ENCODE measurements around the gene RBFOX2. TPM values are rescaled to one million over a fixed set of nuclear protein-coding genes. Genes with fewer than 3 reads are reported as not detected.

Gene RBFOX2
- total and polyA plus RNA-seq, 10 donors: 2.6 to 39.6 (median 31.8) TPM

- H3K4me1 ChIP-seq: no peaks in the 10 kb centered on the region
- no peaks in the 10 kb centered on the region for H3K27me3 ChIP-seq (replicated peaks in 1 of 7)
- no peak overlapping the region for H3K27ac ChIP-seq
- TF ChIP-seq POLR2A (IDR thresholded peaks at IDR 0.05) (no peak), CTCF (IDR thresholded peaks at IDR 0.05 in 8 of 11, conservative IDR thresholded peaks at IDR 0.05 in 3 of 11) (no peak), POLR2AphosphoS5 (IDR thresholded peaks at IDR 0.05) (no peak)
- intact Hi-C loops (cut with DNase I; ENCODE audit: low total_unique reads): no loop called here
- H3K9me3 ChIP-seq: no peaks in the 10 kb centered on the region
- no peaks in the 10 kb centered on the region for H3K36me3 ChIP-seq
- H3K4me3 ChIP-seq: no peak overlapping the region
- no peak for DNase-seq
Observed at GRCh38 chr22:35852076-35852475, 176.5 kb downstream of the RBFOX2 start.

GRCh38 chr22:35850831-35851230 is 177.8 kb downstream of the RBFOX2 start:
- Histone ChIP-seq H3K4me3 (no peak overlapping the region), H3K4me1 (no peaks in the 10 kb centered on the region), H3K27me3 (replicated peaks in 1 of 7) (no peaks in the 10 kb centered on the region), H3K9me3 (no peaks in the 10 kb centered on the region), H3K36me3 (no peaks in the 10 kb centered on the region), H3K27ac (no peak overlapping the region)
- WGBS, 5 donors: 86 to 96% (median 92%) methylated on average over 5 of the region's 5 CpGs
- intact Hi-C loops (cut with DNase I; ENCODE audit: low total_unique reads): no loop called here
- no peak for TF ChIP-seq POLR2A (IDR thresholded peaks at IDR 0.05)
- TF ChIP-seq POLR2AphosphoS5 (IDR thresholded peaks at IDR 0.05): no peak
- TF ChIP-seq CTCF (IDR thresholded peaks at IDR 0.05 in 8 of 11, conservative IDR thresholded peaks at IDR 0.05 in 3 of 11): no peak
- DNase-seq: no peak

- no peaks in the 10 kb centered on the region for H3K27me3 ChIP-seq (replicated peaks in 1 of 7)
- H3K27ac ChIP-seq: no peak overlapping the region
- 56 to 82% (median 79%) methylated on average over 1 of the region's 1 CpG for WGBS, 5 donors
- H3K36me3 ChIP-seq: no peaks in the 10 kb centered on the region
- H3K9me3 ChIP-seq: no peaks in the 10 kb centered on the region
- peaks cover 0 to 5% (median 0%) of the 10 kb centered on the region in 6 donors for H3K4me1 ChIP-seq
- TF ChIP-seq POLR2AphosphoS5 (IDR thresholded peaks at IDR 0.05) (no peak), POLR2A (IDR thresholded peaks at IDR 0.05) (no peak), CTCF (IDR thresholded peaks at IDR 0.05 in 8 of 11, conservative IDR thresholded peaks at IDR 0.05 in 3 of 11) (no peak)
- intact Hi-C loops (cut with DNase I; ENCODE audit: low total_unique reads): loop anchor here (10.0 kb wide), 1 partner anchor 222 kb away; no protein-coding TSS in a partner anchor
- DNase-seq: no peak
- H3K4me3 ChIP-seq: no peak overlapping the region
Observed at GRCh38 chr22:35846804-35847203, 181.8 kb downstream of the RBFOX2 start.

GRCh38 chr22:35844886-35845285 is 183.7 kb downstream of the RBFOX2 start:
- H3K4me3 ChIP-seq: no peak overlapping the region
- no peak for DNase-seq
- no peaks in the 10 kb centered on the region for H3K36me3 ChIP-seq
- no peaks in the 10 kb centered on the region for H3K9me3 ChIP-seq
- TF ChIP-seq POLR2A (IDR thresholded peaks at IDR 0.05) (no peak), POLR2AphosphoS5 (IDR thresholded peaks at IDR 0.05) (no peak), CTCF (IDR thresholded peaks at IDR 0.05 in 8 of 11, conservative IDR thresholded peaks at IDR 0.05 in 3 of 11) (no peak)
- peaks cover 0 to 14% (median 0%) of the 10 kb centered on the region in 6 donors for H3K4me1 ChIP-seq
- H3K27me3 ChIP-seq (replicated peaks in 1 of 7): peaks cover 0 to 8% (median 0%) of the 10 kb centered on the region in 7 donors
- intact Hi-C loops (cut with DNase I; ENCODE audit: low total_unique reads): loop anchor here (10.0 kb wide), 1 partner anchor 220 kb away; no protein-coding TSS in a partner anchor
- H3K27ac ChIP-seq: no peak overlapping the region
- WGBS, 5 donors: 85 to 94% (median 90%) methylated on average over 2 of the region's 2 CpGs
